ENCODE data around the gene NR6A1.

- TF ChIP-seq CTCF (IDR thresholded peaks at IDR 0.05): no peak
- no peak for TF ChIP-seq POLR2A (IDR thresholded peaks at IDR 0.05)
Measured at GRCh38 chr9:124759327-124759726, 11.8 kb downstream of the NR6A1 start.
